HCT116 (cell line): ENCODE results near the gene MLPH. TPM values are rescaled to one million over a fixed set of nuclear protein-coding genes. Genes with fewer than 3 reads are reported as not detected.

ENCODE experiments used
- ATAC-seq: fragments of 200-7000 bp; cut with Tn5 transposase; 2 replicates; pipeline ENCODE4 v1.9.1; 2020; ENCODE audit warnings: mild to moderate bottlenecking, moderate library complexity
- BruUV-seq: library from RNA; stranded (reverse); fragments of 400-500 nt; replicated peaks from 2 replicates; lab custom pipeline; 2021; lab: Mats Ljungman, UMichigan
- CTCF ChIA-PET: fragments of 300-600 bp; sonication (Branson Sonifier 250); formaldehyde crosslinking; loops from one replicate; lab custom pipeline; 2021; ENCODE audit warnings: antibody characterized with exemption; lab: Charles Lee
- POLR2A ChIA-PET: fragments of 300-600, 350-600 bp; sonication (Branson Sonifier 250); formaldehyde crosslinking; loops from one replicate; lab custom pipeline; 2021; ENCODE audit warnings: antibody characterized with exemption; lab: Charles Lee
- RAD21 ChIA-PET, 2 experiments: fragments of 300-600 bp; sonication (Branson Sonifier 250); formaldehyde crosslinking; loops; one replicate each; lab custom pipeline; 2023; ENCODE audit warnings: low total read pairs in 2 of 2; ENCODE audit not compliant: uncharacterized antibody in 2 of 2, unreplicated experiment in 2 of 2, low non-redundant PET in 1 of 2; lab: Charles Lee
- DNase-seq: peaks from one replicate; pipeline ENCODE4 v3.0.0-alpha.2; 2010; ENCODE audit warnings: low read depth, low spot score
- H2AFZ ChIP-seq: fragments of 200-600 bp; shearing (Covaris generic), sonication (generic); 2 replicates; pipeline ENCODE4 v1.6.1; 2017; ENCODE audit warnings: low read depth, mixed run types, mixed read lengths, antibody characterized with exemption, low read length; ENCODE audit not compliant: poor library complexity, severe bottlenecking
- H3K27ac ChIP-seq: 2 replicates; pipeline ENCODE4 v1.5.1; 2012; ENCODE audit warnings: low read depth, low read length
- H3K27me3 ChIP-seq: fragments of 200-600 bp; sonication (generic); 2 replicates; pipeline ENCODE4 v1.6.1; 2016; ENCODE audit warnings: mixed run types, low read length, mixed read lengths; ENCODE audit not compliant: insufficient read depth
- H3K36me3 ChIP-seq, 2 experiments: fragments of 200-500 bp in 1 of 2; fragments of 200-600 bp in 1 of 2; sonication (Bioruptor generic) in 1 of 2; sonication (generic) in 1 of 2; 2 replicates each; pipeline versions ENCODE4 v1.5.1 to v1.6.1; 2014 to 2016; ENCODE audit warnings: low read length in 2 of 2, inconsistent platforms in 1 of 2, mixed read lengths in 1 of 2, mixed run types in 1 of 2; ENCODE audit not compliant: insufficient read depth in 2 of 2, control insufficient read depth in 1 of 2
- H3K4me1 ChIP-seq, 2 experiments: fragments of 200-600 bp in 1 of 2; sonication (generic) in 1 of 2; 2 replicates each; pipeline versions ENCODE4 v1.5.1 to v1.6.1; 2012 to 2017; ENCODE audit warnings: low read length in 2 of 2, inconsistent platforms in 1 of 2, mild to moderate bottlenecking in 1 of 2, mixed read lengths in 1 of 2, mixed run types in 1 of 2, moderate library complexity in 1 of 2; ENCODE audit not compliant: insufficient read depth in 2 of 2, control insufficient read depth in 1 of 2
- H3K4me2 ChIP-seq: fragments of 200-600 bp; sonication (generic); 2 replicates; pipeline ENCODE4 v1.6.1; 2017; ENCODE audit warnings: mixed run types, low read length, mixed read lengths
- H3K4me3 ChIP-seq, 2 experiments: fragments of 200-600 bp in 1 of 2; sonication (generic) in 1 of 2; replicated peaks in 1 of 2; 2 replicates each; pipeline ENCODE4 v1.5.1; 2011 to 2016; ENCODE audit warnings: low read length in 2 of 2, control low read depth in 1 of 2, low read depth in 1 of 2, mild to moderate bottlenecking in 1 of 2, mixed read lengths in 1 of 2, mixed run types in 1 of 2
- H3K79me2 ChIP-seq: fragments of 200-600 bp; sonication (generic); 2 replicates; pipeline ENCODE4 v1.6.1; 2017; ENCODE audit warnings: mild to moderate bottlenecking, mixed run types, low read length, moderate library complexity, mixed read lengths; ENCODE audit not compliant: insufficient read depth
- H3K9ac ChIP-seq: fragments of 200-600 bp; sonication (generic); 2 replicates; pipeline ENCODE4 v1.6.1; 2016; ENCODE audit warnings: low read length, mixed read lengths
- H3K9me2 ChIP-seq: fragments of 200-600 bp; sonication (generic), shearing (Covaris generic); 2 replicates; pipeline ENCODE4 v1.6.1; 2017; ENCODE audit warnings: mixed run types, mild to moderate bottlenecking, moderate library complexity; ENCODE audit not compliant: insufficient read depth
- H3K9me3 ChIP-seq, 2 experiments: fragments of 200-500 bp in 1 of 2; fragments of 200-600 bp in 1 of 2; sonication (Bioruptor generic) in 1 of 2; sonication (generic) in 1 of 2; 2 replicates each; pipeline ENCODE4 v1.6.1; 2014 to 2017; ENCODE audit warnings: low read length in 2 of 2, mixed read lengths in 2 of 2, inconsistent platforms in 1 of 2, low read depth in 1 of 2, mild to moderate bottlenecking in 1 of 2, mixed run types in 1 of 2, moderate library complexity in 1 of 2; ENCODE audit not compliant: control insufficient read depth in 1 of 2, insufficient read depth in 1 of 2
- H4K20me1 ChIP-seq: fragments of 200-600 bp; sonication (generic), shearing (Covaris generic); 2 replicates; pipeline ENCODE4 v1.6.1; 2017; ENCODE audit warnings: mixed run types, mild to moderate bottlenecking, moderate library complexity; ENCODE audit not compliant: insufficient read depth
- CEBPB ChIP-seq: IDR thresholded peaks from 2 replicates; pipeline ENCODE4 v1.6.1; 2012; ENCODE audit warnings: low read depth
- CTCF ChIP-seq, 3 experiments: fragments of 200-600 bp in 1 of 3; sonication (generic) in 1 of 3; IDR thresholded peaks in 2 of 3; conservative IDR thresholded peaks in 1 of 3; 2 replicates each; pipeline ENCODE4 v1.5.1; 2012 to 2017; ENCODE audit warnings: low read depth in 2 of 3, low read length in 2 of 3, antibody characterized with exemption in 1 of 3, borderline replicate concordance in 1 of 3, control low read depth in 1 of 3, mild to moderate bottlenecking in 1 of 3, mixed read lengths in 1 of 3, mixed run types in 1 of 3, moderate library complexity in 1 of 3; ENCODE audit not compliant: insufficient read depth in 1 of 3
- EGR1 ChIP-seq: IDR thresholded peaks from 2 replicates; pipeline ENCODE4 v1.6.1; 2012; ENCODE audit warnings: low read depth
- ELF1 ChIP-seq: IDR thresholded peaks from 2 replicates; pipeline ENCODE4 v1.6.1; 2012; ENCODE audit warnings: low read depth, borderline replicate concordance
- EZH2phosphoT487 ChIP-seq: fragments of 200-600 bp; IDR thresholded peaks from 2 replicates; pipeline ENCODE4 v1.6.1; 2018; ENCODE audit warnings: antibody characterized with exemption, borderline replicate concordance
- FOSL1 ChIP-seq: IDR thresholded peaks from 2 replicates; pipeline ENCODE4 v1.6.1; 2012; ENCODE audit warnings: low read depth
- JUND ChIP-seq: IDR thresholded peaks from 2 replicates; pipeline ENCODE4 v1.6.1; 2012
- POLR2AphosphoS5 ChIP-seq: IDR thresholded peaks from 2 replicates; pipeline ENCODE4 v1.6.1; 2011; ENCODE audit warnings: mild to moderate bottlenecking, low read depth, low read length, moderate library complexity
- SIN3A ChIP-seq: IDR thresholded peaks from 2 replicates; pipeline ENCODE4 v1.6.1; 2012; ENCODE audit warnings: low read depth
- SRF ChIP-seq: IDR thresholded peaks from 2 replicates; pipeline ENCODE4 v1.6.1; 2012; ENCODE audit warnings: low read depth
- TCF7L2 ChIP-seq: IDR thresholded peaks from 2 replicates; pipeline ENCODE4 v1.7.0; 2011; ENCODE audit warnings: borderline replicate concordance, inconsistent platforms; ENCODE audit not compliant: insufficient read depth, insufficient read length; ENCODE audit errors: extremely low read depth
- intact Hi-C: fragments of 100-400 bp; cut with micrococcal nuclease; formaldehyde crosslinking; loops from 2 replicates; pipeline ENCODE4 v1.10.0; 2022
- total RNA-seq: library from RNA; stranded (reverse); gene quantifications from one replicate; pipeline ENCODE4 v1.2.1, GENCODE V29; 2021; ENCODE audit not compliant: unreplicated experiment
- TF ChIP-seq, protein P1 (sequence below): IDR thresholded peaks from 2 replicates; pipeline ENCODE4 v1.6.1; 2011; ENCODE audit warnings: mild to moderate bottlenecking, low read length, moderate library complexity; ENCODE audit not compliant: insufficient replicate concordance; ENCODE audit errors: extremely low read depth

The MLPH gene
- total RNA-seq, 1 experiment from 2014 or later, result 81.4 TPM

- Histone ChIP-seq H3K79me2 (no peaks in the 10 kb centered on the region), H3K36me3 (no peaks in the 10 kb centered on the region), H4K20me1 (no peaks in the 10 kb centered on the region), H2AFZ (no peak overlapping the region), H3K9me2 (no peaks in the 10 kb centered on the region), H3K9me3 (no peaks in the 10 kb centered on the region), H3K27ac (no peak overlapping the region), H3K27me3 (0 out of 2 replicates have a peak, but pooled peaks cover 19% of the 10 kb centered on the region), H3K4me1 (no peaks in the 10 kb centered on the region), H3K9ac (no peak overlapping the region), H3K4me2 (no peak overlapping the region), H3K4me3 (no peak overlapping the region)
- no TSS peak for BruUV-seq
- POLR2A ChIA-PET, result no interaction called here
- RAD21 ChIA-PET, result no interaction called here
- DNase-seq (no peak), ATAC-seq (no peak)
- TF ChIP-seq POLR2AphosphoS5 (no peak), CEBPB (no peak), EZH2phosphoT487 (no peak), EGR1 (no peak), FOSL1 (no peak), SIN3A (no peak), JUND (no peak), CTCF (IDR thresholded peaks at IDR 0.05 in 2 of 3, conservative IDR thresholded peaks at IDR 0.05 in 1 of 3; ENCODE audit: borderline replicate concordance in 1 of 3, insufficient read depth in 1 of 3, low read depth in 2 of 3, low read length in 2 of 3) (no peak), ELF1 (no peak), TCF7L2 (no peak), SRF (no peak)
- TF ChIP-seq, protein P1, sequence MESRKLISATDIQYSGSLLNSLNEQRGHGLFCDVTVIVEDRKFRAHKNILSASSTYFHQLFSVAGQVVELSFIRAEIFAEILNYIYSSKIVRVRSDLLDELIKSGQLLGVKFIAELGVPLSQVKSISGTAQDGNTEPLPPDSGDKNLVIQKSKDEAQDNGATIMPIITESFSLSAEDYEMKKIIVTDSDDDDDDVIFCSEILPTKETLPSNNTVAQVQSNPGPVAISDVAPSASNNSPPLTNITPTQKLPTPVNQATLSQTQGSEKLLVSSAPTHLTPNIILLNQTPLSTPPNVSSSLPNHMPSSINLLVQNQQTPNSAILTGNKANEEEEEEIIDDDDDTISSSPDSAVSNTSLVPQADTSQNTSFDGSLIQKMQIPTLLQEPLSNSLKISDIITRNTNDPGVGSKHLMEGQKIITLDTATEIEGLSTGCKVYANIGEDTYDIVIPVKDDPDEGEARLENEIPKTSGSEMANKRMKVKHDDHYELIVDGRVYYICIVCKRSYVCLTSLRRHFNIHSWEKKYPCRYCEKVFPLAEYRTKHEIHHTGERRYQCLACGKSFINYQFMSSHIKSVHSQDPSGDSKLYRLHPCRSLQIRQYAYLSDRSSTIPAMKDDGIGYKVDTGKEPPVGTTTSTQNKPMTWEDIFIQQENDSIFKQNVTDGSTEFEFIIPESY, result no peak
- CTCF ChIA-PET, result no interaction called here
- intact Hi-C loops, result no loop called here
Observed at GRCh38 chr2:237444071-237444470, 43.0 kb upstream of the MLPH start.
